ENCODE data around the gene CKB.

DNA sequence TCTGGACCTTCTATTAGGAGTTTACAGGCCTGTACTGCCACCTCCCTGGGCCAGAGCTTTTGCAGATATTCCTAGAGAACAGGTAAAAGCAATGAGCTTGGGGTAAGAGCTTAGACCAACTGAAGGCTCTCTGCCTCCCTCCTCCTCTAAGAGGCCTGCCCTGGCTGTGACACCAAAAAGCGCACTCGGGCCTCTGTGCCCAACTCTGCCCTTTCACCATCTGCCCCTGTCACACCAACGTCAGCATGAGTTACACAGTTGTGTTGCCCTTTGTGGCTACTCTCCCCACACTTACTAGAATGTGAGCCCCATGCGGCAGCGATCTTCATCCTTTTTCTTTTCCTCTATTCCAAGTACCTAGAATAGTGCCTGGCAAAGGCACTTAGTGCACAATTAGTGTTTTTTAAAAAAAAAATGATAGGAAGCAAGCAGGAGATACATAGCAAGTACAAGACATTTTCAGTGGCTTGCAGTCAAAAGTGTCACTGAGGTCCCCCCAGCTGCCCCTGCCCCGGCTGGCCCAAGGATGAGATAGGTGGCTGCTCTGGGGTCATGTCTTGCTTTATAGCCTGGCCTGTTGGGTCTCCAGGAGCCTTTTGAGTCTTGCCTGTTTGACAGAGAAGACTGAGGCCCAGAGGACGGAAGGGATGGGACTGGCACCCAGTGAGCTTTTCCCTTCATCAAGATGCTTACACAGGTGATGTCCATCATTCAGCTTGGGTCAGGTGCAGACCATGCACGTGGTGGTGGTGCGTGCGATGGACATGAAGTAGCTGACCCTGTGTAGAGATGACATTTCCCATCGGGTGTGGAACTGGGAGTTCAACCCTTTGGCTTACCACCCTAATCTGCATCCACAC is 12.5 kb downstream of the CKB start:
- TF ChIP-seq, protein P1, sequence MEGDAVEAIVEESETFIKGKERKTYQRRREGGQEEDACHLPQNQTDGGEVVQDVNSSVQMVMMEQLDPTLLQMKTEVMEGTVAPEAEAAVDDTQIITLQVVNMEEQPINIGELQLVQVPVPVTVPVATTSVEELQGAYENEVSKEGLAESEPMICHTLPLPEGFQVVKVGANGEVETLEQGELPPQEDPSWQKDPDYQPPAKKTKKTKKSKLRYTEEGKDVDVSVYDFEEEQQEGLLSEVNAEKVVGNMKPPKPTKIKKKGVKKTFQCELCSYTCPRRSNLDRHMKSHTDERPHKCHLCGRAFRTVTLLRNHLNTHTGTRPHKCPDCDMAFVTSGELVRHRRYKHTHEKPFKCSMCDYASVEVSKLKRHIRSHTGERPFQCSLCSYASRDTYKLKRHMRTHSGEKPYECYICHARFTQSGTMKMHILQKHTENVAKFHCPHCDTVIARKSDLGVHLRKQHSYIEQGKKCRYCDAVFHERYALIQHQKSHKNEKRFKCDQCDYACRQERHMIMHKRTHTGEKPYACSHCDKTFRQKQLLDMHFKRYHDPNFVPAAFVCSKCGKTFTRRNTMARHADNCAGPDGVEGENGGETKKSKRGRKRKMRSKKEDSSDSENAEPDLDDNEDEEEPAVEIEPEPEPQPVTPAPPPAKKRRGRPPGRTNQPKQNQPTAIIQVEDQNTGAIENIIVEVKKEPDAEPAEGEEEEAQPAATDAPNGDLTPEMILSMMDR (IDR thresholded peaks at IDR 0.05) = no peak
- TF ChIP-seq POLR2A (IDR thresholded peaks at IDR 0.05) (no peak), POLR2AphosphoS5 (IDR thresholded peaks at IDR 0.05) (no peak), EP300 (IDR thresholded peaks at IDR 0.05) (no peak)
